OCI-M1 (cell line): Measurements from ENCODE around the gene PSME3.

Source experiments
- DNase-seq: peaks from one replicate; lab custom pipeline; 2025; lab: John Stamatoyannopoulos, UW

PSME3 gene

GRCh38 chr17:42817866-42818265 lies 15.3 kb upstream of the PSME3 start:
- no peak for DNase-seq

GRCh38 chr17:42818379-42818778 lies 14.8 kb upstream of the PSME3 start:
- DNase-seq = no peak

- peak; percentile 80 for DNase-seq
These were observed 13.2 kb upstream of the PSME3 start for GRCh38 chr17:42819939-42820535.

GRCh38 chr17:42821176-42821575 lies 12.0 kb upstream of the PSME3 start:
- DNase-seq = no peak

GRCh38 chr17:42827472-42827871 lies 5.7 kb upstream of the PSME3 start:
- DNase-seq = no peak

DNA sequence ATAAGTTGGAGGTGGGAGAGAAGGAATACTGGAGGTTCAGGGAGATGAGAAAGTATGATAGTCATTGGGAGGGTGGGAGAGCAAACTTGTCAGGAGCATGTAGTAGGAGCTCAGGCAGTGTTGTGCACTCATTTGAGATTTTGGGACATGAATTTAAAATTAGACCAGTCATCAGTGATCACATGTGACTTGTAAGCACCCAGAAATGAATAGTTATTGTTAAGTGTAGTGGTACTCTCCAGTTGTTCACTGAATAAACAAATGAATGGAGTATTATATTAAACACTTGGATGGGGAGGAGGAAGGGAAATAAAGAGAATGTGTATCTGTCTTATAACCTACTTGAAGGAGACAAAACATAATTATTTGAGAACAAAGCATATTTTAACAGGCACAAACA lies 2.2 kb upstream of the PSME3 start:
- DNase-seq = no peak

GRCh38 chr17:42832213-42832933 lies 824 bp upstream of the PSME3 start:
- no peak for DNase-seq

- DNase-seq = no peak
These were observed 698 bp downstream of the PSME3 start for GRCh38 chr17:42833767-42834422.

- no peak for DNase-seq
These were observed 2.5 kb downstream of the PSME3 start for GRCh38 chr17:42835732-42836131.

DNA sequence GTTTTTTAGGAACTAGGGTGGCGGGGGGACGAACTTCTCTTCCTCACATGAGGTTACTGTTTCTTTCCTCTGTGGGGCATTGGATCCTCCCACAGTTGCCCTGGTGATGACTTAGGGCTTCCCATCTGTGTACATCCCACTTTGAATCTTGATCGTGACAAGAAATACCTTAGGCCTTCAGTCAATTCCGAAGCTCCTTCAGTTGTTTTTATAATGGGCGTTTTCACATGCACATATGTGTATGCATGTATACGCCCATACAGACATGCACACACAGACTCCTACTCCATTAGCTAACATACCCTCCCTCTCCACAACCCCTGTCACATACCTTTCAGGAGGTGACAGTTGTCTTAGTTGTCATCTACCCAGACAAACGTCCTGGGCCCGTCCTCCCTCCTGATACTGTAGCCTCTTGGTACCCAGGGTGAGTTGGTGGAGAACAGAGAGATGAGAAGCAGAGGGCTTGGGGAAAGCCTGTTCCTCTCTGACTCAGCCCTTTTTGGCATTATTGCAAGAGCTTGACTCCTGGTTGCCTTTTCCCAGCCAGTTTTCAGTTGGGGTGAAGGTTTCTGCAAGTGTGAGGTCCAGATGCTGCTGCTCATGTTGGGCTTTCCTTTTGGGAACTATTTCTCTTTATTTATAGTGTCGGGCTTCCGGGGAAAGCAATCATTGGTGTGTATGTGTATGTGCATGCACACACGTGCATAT lies 8.9 kb downstream of the PSME3 start:
- no peak for DNase-seq

DNA sequence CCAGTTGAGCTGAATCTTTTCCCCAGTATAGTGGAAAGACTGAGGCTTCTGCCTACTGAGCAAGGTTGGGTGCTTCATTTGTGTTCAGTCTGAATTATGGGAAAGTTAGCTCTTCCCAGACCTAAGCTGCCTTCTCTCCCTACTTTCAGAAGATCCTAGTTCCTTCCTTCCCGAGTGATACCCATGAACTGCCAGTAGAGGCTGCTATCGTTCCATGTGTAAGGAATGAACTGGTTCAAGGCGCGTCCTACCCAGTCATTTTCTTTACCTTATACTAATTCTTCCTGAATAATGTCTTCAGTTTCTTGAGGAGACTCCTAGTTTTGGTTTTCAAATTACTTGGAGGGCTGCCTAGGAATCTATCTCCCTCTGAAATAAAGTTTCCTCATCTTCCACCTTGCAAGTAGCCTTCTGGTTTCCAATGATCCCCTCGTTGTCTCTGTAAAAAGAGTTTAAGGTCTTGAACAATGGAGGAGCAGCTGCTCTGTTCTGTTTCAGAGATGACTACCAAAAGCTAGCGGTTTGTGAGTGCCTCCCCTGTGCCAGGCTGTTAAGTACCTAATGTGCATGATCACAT lies 10.2 kb downstream of the PSME3 start:
- DNase-seq = peak; percentile 70

- no peak for DNase-seq
These were observed 11.1 kb downstream of the PSME3 start, which contains the start of gene AOC2 for GRCh38 chr17:42844271-42844670. Gene AOC2 (plus strand): TSS chr17:42844580. CDS start chr17:42844627, 47 bp downstream.

- no peak for DNase-seq
These were observed 11.8 kb downstream of the PSME3 start for GRCh38 chr17:42844761-42845555.

DNA sequence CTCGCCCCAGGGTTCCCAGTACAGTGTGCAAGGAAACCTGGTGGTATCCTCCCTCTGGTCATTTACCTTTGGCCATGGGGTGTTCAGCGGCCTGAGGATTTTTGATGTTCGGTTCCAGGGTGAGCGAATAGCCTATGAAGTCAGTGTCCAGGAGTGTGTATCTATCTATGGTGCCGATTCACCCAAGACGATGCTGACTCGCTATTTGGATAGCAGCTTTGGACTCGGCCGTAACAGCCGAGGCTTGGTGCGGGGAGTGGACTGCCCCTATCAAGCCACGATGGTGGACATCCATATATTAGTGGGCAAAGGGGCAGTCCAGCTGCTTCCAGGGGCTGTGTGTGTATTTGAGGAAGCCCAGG lies 12.3 kb downstream of the PSME3 start:
- DNase-seq = no peak

DNA sequence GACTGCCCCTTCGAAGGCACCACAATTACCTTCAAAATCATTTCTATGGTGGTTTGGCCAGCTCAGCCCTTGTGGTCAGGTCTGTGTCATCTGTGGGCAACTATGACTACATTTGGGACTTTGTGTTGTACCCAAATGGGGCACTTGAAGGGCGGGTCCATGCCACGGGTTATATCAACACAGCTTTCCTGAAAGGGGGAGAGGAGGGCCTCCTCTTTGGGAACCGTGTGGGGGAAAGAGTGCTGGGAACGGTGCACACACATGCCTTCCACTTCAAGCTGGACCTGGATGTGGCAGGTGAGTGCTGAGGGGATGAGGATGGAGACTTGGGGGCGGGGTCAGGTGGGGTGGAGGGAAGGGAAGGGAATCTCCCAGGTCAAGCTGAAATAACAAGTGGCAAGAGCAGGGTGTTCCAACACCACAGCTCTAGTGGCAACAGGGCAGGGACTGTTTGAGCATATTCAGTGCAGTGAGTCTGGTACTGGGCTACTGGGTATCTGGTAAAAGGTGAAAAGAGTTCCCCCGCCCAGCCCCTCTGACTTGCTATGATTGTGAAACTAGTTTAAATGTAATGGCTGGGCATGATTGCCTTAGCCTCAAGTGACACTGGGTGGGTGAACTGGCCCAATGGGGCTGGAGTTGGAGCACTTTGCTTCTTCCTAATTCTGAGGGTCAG lies 12.9 kb downstream of the PSME3 start:
- DNase-seq = no peak

- no peak for DNase-seq
These were observed 13.5 kb downstream of the PSME3 start for GRCh38 chr17:42846594-42847280.

DNA sequence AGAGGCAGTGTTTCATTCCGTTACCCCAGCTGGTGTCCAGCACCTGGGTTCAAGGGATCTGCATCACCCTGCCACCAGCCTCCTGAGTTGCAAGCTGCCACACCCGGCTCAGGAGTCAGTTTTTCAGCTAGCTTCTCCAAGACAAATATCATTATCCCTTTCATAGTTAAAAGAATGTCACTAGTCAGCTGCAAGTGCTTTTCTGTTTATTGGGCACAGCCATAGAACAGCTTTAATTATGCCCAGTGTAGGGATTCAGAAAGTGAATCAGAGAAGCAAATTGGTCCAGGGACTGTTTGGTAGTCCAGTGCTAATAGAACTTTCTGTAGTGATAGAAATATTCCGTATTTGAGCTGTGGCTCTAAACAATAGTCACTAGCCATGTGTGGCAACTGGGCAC lies 14.9 kb downstream of the PSME3 start:
- no peak for DNase-seq

DNA sequence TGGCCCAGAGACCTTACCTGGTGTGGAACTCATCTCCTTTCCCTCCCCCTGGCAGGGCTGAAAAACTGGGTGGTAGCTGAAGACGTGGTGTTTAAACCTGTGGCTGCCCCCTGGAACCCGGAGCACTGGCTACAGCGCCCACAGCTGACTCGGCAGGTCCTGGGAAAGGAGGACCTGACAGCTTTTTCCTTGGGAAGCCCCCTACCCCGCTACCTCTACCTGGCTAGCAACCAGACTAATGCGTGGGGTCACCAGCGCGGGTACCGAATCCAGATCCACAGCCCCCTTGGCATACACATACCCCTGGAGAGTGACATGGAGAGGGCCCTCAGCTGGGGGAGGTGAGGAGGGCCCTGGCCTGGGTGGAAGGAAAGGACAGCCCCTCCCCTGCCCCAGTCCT lies 15.8 kb downstream of the PSME3 start:
- DNase-seq = no peak

- no peak for DNase-seq
These were observed 16.4 kb downstream of the PSME3 start for GRCh38 chr17:42849451-42850181.

GRCh38 chr17:42850954-42851353 lies 17.8 kb downstream of the PSME3 start, which contains the start of gene AOC3:
Gene AOC3 (plus strand): TSS chr17:42851199. CDS start chr17:42851344, 145 bp downstream.
- DNase-seq = no peak
